ENCODE data around the gene MED9.
A peak's percentile ranks its signal among the peaks of the same experiment; 100 is the strongest.

GRCh38 chr17:17496189-17497064 lies 19.6 kb downstream of the MED9 start, which contains the start of gene RASD1:
- TF ChIP-seq POLR2A (IDR thresholded peaks at IDR 0.05; ENCODE audit: low read length) (peak; percentile 93), GATA1 (IDR thresholded peaks at IDR 0.05; ENCODE audit: low read depth, low read length) (no peak)

All from erythroblast (primary cell).